Medulla oblongata (tissue), 1 donor: ENCODE measurements around the gene PLAC9.

Experiments used
- DNase-seq: peaks from one replicate; pipeline ENCODE4 v3.0.0-alpha.2; 2015; ENCODE audit errors: extremely low spot score

Gene PLAC9

DNA sequence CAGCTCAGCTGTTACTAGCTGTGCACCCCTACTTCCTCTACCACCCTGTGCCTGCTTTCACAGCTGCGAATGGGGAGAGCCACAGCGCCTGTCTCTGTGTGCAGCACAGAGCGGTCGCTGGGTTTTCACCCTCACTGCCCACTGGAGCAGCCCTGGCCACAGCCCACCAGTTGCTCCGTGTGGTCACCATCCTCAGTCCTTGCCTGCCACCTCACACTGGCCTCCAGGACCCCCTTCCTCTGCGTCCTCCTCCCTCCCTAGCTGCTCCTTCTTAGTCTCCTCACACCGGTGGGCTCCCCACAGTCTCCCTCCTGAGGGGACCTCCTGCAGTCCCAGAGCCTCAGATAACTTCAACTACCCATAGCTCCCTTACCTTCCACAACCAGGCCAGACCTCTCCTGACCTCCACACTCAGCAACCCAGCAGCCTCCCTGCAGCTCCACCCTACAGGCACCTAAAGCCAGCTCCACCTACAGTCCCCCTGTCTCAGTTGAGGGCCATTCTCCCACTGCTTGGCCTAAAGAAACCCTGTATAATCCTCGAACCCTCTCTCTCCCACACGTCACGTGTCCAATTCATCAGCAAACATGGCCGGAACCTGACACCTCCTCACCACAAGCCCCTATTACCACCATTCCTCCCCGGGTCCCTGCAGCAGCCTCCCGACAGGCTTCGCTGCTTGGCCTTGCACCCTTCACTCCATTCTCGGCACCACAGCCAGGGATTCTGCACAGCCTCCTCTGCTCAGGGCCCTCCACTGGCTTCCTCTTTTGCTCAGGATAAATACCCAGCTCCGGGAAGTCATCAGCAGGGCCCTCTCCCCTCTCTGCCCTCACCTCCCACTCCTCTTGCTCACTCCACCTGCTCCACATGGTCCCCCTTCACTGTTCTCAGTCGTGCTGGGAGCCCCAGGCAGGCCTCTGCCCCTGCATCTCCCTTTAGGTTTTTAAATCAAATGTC is 28.1 kb downstream of the PLAC9 start:
- no peak for DNase-seq

DNA sequence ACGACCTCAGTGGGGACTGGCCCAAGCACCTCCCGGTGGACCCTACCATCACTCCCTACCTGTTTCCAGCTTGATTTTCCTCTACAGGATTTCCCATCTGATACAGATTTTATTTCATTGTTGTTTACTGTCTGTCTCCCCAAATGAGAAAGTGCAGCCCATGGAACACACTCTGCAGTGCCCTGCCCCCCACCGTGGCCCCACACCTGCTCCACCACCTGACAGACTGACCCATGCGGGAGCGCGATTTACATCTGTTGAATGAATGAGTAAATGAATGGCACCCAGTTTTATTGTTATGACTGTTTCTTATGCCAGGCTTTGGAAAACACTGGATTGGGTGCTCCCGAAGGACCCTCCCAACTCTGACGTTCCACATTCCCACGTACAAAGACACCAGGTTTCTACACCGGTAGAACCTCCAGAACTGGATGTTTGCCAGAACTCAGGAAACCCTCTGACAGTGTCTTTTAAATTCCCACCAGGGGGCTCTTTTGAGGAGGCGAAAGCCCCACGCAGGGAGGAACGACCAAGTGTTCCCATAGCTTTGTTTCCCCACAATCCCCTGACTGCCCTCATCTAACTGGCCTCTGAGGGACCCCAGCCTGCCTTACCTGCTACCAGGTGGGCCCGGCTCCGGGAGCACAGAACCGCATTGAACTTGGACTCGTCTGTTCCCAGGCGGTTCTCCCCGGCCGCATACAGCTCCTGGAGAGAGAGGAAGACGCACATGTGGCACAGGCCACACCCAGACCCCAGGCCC is 29.0 kb downstream of the PLAC9 start:
- DNase-seq: no peak

DNA sequence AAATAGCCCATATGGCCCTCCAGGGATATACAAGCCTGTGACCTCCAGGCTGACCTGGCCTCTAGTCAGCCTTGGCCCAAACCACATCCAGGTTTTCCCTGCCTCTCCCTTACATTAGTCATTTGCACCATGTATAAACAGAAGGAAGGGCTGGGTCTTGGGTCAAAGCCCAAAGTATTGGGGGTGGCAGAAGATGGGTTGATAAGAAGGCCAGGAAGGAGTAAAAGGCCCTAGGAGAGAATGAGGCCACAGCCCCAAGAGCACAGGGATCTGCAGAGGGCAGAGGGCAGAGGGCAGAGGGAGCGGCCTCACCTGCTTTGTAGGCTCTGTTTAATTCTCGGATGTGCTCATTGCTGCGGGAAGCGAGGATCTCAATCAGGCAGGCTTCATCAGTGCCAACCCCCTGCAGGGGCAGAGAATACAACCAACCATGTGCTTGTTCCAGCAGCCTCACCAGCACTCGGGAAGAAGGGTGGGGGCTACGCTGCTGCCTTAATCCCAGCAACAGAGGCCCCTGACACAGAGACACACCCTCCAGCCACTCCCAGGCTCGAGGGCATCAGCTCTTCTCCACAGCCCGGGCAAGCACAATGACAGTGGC is 31.3 kb downstream of the PLAC9 start:
- DNase-seq: no peak

DNA sequence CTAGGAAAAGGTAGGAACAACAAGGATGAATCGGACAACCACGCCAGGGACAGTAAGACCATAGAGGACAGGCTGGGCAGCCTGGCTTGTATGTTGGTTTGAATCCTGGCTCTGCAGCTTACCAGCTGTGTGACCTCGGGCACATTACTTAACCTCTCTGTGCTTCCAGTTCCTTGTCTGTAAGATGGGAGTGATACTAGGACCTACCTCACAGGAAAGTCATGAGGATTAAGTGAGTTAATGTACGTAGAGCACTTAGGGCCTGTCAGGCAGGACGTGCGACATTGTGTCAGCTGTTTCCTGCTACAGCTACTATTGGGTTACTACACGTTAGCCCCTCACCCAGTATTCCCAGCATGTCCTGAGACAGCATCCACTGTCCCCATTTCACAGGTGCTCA is 32.1 kb downstream of the PLAC9 start:
- no peak for DNase-seq

DNA sequence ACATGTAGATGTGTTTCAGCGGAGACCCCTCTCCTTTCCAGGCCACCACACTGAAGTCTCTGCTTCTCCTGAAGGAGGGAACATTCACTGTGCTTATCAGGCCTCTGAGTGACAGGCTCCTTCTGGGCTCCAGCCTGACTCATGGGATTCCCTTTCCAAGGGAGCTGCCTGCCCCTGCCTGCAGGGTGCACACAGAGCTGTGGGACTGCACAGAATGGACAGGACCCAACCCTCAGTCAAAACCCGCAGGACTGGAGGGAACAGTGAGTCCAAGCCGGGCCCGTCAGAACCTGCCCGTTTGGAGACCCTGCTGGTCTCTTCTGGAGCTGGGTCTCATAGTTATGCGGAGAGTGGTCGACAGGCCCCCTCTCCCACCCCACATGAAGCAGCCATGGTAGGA is 32.6 kb downstream of the PLAC9 start:
- no peak for DNase-seq

DNA sequence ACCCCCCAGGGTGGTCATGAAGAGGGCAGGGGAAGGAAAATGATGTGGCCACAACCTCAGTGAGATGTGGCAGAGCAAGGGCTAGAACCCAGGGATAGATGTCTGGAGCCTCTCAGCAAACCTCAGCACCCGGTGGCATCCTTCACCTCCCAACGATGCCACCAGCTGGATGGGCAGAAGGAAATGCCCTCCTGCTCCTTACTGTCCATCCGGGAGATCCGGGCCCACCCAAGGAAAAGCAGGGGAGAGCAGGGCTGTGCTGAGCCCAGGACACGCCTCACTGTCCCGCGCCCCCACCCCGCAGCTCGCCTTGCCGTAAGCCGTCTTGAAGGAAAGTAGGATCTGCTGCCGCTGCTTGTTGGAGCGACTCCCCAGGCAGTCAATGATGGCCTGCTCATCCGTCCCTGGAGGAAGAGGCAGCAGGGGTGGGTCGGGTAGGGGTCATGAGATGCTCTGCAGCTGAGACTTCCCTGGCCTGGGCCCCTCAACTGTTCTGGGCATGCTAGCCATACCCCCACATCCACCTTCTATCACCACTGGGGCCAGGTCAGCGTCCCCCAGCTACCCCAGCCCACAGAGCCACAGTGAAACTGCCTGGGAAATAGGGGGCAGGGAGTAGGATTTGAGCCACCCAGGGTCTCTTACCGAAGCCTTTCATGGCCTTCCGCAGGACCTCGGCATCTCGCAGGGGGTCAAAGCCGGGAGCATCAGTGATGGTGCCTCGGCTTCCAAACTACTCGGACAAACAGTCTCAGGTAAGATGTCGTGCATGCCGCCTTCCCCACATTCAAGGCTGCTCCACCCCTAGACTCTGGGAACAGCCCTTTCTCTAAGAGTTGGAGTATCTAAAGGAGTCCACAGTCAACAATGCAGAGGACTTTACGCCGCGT is 34.3 kb downstream of the PLAC9 start:
- no peak for DNase-seq

DNA sequence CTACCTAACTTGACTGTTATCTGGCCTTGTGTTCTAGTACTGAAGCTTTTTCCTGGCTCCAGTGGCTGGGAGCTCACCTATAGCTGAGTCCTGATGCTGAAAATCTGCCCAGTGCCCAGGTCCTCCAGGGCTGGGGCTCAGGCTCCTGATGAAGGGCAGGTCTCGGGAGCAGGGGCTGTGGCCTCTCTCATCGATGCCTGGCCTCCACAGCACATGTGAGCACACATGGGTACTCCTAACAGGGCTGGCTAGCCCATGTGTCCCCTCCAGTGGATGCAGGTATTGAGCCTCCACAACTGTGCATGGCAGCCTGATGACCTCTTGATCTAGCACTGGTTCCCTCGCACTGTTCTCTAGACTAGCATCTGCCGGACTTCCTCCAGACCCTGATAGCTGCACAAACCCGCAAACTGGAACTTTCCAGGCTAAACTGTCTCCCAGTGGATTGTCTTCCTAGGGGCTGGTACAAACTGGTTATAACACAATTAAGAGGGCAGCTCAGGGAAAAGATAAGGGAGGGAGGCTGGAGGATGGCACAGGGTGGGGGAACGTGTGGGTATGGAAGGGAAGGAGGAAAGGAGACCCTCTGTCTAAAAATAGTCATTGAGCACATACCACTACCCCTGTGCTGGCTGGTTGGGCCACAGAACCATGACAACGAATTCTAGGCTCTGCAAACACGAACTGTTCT is 35.1 kb downstream of the PLAC9 start:
- DNase-seq: peak; percentile 53

DNA sequence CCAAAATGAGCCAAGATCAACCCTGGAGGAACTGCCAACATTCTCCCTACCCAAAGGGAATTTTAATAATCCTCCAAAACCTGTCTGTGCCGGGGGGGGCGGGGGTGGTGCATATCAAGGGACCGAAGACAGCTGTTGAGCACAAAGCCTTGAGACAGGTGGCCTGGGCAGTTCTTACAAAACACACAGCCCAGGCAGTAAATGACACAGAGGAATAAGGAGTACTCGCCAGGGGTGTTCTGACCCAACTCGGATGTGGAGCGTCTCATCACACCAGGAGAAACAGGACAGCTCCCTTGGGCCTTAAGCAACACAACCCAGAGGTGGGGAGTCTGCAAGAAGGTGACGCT is 35.6 kb downstream of the PLAC9 start:
- DNase-seq: no peak

DNA sequence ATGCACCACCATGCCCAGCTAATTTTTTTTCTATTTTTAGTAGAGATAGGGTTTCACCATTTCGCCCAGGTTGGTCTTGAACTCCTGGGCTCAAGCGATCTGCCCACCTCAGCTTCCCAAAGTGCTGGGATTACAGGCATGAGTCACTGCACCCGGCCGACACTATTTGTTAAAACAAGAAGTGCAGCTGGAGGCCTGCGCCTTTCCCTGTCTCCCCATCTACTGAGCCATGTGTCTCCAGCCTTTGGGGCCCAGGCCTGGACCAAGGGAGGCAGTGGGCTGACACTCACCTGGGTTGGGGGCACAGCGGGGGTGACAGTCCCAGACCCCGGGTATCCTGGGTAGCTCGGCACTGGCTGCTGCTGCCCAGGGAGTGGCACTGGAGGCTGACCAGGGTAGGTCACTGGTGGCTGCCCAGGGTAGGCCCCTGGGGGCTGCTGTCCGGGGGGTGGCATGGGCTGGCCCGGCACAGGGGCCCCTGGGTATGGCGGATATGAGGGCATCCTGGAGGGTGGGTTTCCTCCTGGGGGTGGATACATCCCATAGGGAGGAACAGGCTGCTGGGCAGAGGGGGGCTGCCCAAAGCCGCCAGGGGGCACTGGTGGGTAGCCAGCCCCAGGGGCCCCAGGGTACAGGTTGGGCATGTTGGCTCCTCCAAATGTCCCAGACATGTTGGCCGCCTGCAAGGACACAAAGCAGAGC is 36.3 kb downstream of the PLAC9 start:
- no peak for DNase-seq

DNA sequence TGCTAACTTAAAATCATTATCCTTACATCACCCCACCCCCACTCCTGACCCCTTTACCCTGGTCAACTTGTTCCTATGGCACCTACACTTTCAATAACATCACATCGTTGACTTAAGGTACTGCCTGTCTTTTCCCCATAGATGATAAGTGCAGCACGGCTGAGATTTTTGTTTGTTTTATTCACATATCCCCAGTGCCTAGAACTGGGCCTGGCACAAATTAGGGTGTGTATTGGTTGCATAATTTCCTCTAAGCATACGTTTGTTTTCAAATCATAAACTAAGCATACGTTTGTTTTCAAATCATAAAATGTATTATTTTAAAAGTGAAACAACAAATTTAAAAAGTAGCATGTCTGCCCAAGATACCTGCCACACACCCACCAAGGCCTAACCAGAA is 37.5 kb downstream of the PLAC9 start:
- no peak for DNase-seq

DNA sequence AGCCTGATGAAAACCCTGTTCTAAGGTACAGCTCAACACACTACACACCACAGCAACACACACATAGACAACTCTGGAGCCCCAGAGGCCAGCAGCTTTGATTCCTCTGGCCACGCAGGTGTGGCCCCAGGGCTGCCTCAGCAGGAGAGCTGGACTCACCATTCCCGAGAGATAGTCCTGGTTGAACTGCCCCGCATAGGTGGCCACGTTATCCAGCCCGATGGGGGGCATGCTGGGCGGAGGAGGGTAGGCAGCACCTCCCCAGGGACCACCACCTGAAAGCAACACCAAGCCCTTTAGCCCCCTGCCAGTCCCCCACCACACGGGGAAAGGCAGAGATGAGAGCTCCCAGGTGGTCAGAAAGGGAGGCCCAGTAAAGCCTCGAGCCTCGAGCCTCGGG is 38.1 kb downstream of the PLAC9 start:
- DNase-seq: no peak

DNA sequence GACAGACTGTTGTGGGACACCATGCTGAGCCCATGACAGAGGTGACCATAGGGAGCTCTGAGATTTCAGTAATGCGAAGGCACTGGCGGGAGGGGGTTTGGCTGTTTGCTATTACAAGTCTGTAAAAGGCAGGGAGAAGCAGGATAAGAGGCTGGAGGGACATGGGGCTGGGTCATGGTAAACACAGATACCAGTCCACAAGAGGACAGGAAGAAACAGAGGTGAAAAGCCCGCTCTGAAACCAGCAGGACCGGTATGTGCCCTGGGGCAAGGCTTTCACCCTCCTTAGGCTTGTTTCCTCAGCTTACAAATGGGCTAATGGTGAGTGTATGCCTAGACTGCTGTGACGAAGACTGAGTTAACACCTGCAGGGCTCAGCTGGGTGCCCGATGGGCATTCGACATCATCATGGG is 38.7 kb downstream of the PLAC9 start:
- no peak for DNase-seq

DNA sequence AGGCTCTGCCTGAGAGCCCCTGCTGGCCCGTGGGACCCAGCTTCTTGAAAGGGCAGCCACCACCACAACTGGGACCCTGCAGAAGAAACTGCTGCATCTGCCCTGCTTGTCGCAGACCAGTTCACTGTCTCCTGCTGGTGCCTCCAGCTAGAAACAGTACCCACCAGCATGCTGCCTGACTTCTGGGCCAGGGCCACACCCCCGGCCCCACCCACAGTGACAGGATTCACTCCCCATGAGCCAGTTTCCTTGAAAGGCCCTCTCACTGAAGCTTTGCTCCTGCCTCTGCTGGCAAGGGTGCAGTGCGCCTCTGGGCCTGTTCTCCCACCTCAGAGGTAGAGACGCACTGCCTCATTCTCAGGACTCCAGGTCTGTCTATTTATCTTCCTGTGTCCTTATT is 40.4 kb downstream of the PLAC9 start:
- DNase-seq: no peak

DNA sequence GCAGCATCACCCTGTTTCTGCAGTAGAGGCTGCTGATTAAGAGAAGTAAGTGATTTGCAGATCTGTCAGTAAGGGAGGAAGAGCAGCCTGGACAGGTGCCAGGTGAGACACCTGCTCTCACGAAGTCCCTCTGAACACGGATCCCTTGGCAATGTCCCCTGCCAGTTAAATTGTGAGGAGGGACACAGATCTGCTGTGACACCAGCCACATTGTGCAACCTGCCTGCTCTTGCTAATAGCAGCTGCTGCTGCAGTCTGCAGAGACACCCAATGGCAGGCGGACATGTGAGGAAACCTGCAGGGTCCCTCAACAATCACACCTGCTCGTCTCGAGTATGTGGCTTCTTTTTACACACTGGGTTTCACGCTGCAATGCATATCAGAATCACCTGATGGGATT is 40.9 kb downstream of the PLAC9 start:
- no peak for DNase-seq

DNA sequence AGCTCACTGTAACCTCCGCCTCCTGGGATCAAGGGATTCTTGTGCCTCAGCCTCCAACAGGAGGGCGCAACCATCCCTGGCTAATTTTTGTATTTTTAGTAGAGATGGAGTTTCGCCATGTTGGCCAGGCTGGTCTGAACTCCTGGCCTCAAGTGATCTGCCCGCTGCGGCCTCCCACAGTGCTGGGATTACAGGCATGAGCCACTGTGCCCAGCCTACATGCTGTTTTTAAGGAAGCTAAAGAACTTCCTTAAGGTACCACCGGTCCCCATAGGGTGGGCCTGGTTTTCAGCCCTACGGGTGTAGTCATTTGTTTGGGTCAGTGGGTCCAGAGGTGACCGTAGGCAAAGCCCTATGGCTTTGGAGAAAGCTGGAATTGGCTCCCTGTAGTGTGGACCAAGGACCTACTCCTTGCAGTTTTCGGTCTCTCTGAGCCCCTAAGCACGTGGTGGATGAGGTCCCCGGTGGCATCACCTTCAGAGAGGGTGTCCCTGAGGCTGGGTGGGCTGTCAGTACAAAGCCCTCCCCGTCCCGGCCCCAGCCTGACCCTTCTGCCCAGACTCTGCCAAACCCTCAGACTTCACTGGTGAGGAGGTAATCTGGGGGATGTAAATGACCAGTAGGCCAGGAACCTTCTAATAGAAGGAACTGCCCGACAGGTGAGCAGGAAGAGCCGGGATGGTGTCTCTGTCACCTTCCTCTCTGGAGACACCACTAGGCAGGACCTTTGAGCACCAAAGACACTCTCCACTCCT is 42.3 kb downstream of the PLAC9 start:
- DNase-seq: no peak

DNA sequence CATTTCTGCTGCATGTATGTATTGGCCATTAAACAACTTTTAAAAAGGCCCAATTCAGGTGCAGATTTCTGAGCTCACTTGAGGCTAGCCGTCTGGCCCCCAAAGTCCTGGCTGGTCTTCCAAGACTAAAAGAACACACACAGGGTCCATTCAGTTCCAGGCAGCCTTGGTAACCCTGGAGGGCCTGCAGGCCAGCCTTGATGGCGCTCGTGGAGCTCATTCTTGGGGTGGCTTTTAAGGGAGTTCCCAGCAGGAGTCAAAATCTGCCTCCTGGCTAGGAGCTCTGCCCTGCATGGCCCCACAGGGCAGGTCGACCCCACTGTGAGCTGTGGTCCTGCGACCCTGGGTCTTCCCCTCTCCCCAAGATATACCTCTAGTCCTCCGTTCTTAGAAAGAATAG is 44.0 kb downstream of the PLAC9 start:
- DNase-seq: no peak

DNA sequence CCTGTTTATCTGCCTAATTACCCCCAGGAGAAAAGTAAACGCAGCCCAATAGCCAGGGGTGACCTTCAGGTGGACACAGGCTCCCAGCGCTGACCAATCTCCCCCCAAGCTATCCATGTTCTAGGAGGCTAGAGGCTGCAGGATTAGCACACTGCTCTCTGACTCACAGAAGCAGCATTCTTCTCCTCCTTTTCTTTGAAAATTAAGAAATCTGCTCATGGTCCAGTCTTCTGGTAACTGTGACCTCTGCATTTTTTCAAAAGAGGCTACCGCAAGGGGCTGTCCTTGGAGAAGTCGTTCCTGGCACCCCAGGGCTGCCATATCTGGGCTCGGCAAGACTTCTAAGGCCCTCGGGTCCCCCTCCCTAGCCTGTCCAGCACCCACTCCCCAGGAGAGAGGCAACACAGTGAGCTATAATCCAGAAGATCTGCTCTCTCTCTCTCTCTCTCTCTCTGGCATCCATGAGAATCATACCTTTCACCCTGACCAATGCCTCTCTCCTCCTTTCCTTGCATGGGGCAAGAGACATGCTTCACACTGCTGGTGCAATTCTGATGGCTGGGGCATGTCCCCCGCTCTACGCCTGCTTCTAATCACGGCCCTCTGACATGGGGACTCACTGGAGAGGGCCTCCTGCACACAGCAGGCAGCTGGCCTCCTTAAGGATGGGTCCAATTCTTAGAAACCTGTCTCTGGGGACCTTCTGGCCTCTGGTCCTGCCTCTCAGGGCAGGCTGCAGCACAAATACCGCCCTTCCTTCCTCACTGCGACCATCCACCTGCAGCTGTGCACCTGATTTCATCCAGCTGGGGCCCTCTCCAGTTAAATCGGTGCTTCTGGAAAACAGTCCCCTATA is 45.5 kb downstream of the PLAC9 start:
- DNase-seq: no peak

DNA sequence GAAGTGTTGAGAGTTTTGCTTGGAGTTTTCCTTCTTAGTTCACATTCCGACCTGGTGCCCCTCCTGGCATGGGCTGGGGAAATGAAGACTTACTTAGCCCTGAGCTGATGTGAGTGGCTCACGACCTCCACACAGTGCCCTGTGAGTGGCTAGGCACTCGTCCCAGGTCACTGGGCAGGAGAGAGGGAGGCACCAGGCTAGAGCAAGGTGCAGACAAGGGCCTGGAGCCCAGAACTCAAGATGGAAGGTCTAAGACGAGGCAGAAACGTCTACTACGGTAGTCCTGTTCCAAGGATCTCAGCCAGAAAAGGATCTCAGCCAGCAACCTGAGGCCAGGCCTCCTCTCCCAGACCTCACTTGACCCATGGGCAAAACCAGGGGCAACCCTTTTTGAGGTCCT is 50.5 kb downstream of the PLAC9 start:
- DNase-seq: no peak

DNA sequence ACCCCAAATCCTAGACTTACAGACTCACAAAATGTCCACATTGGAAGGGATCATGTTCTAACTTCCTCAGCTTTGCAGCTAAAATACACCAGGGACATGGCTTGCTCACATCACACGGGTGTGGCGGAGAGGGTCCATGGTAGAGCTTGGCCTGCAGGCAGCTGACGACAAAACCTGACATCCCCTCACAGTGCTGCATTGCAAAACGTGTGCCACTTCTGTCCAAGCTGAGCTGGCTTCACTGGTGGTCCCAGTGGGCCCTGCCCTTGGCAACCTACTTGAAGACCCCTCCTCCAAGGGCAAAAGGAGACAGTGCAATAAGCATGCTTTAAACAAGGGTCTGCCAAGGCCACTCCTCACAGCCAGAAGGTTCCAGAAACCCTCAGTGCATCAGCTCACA is 50.9 kb downstream of the PLAC9 start:
- DNase-seq: no peak
